Ectodermal cell (in vitro differentiated cells): ENCODE measurements around the gene INF2.

Experiments used
- H3K27ac ChIP-seq: 2 replicates; pipeline ENCODE4 v1.7.0; 2013; ENCODE audit warnings: mild to moderate bottlenecking, low read depth, low read length; ENCODE audit not compliant: insufficient read depth, poor library complexity, severe bottlenecking
- H3K27me3 ChIP-seq: 2 replicates; pipeline ENCODE4 v1.7.0; 2013; ENCODE audit warnings: mild to moderate bottlenecking, low read length; ENCODE audit not compliant: insufficient read depth, control insufficient read depth, poor library complexity, severe bottlenecking
- H3K36me3 ChIP-seq: one replicate; pipeline ENCODE4 v1.7.0; 2013; ENCODE audit warnings: low read length; ENCODE audit not compliant: control insufficient read depth, insufficient read depth
- H3K4me1 ChIP-seq: one replicate; pipeline ENCODE4 v1.7.0; 2013; ENCODE audit warnings: low read length; ENCODE audit not compliant: control insufficient read depth, insufficient read depth
- H3K4me3 ChIP-seq: 2 replicates; pipeline ENCODE4 v1.7.0; 2013; ENCODE audit warnings: low read depth, low read length, control low read depth; ENCODE audit not compliant: insufficient read depth
- H3K9me3 ChIP-seq: 2 replicates; pipeline ENCODE4 v1.7.0; 2013; ENCODE audit warnings: mild to moderate bottlenecking, low read length, moderate library complexity; ENCODE audit not compliant: control insufficient read depth
- WGBS, 2 experiments: methylation state at CpG; one replicate each; pipeline ENCODE4 v1.1.7; 2013; ENCODE audit warnings: missing lambda C conversion rate in 2 of 2; 5-methylcytosine and 5-hydroxymethylcytosine counted together

The INF2 gene

GRCh38 chr14:104729835-104730181 lies 40.4 kb downstream of the INF2 start:
- no peak overlapping the region for H3K27ac ChIP-seq
- no peaks in the 10 kb centered on the region for H3K9me3 ChIP-seq
- H3K4me3 ChIP-seq: no peak overlapping the region
- H3K36me3 ChIP-seq: no peaks in the 10 kb centered on the region
- H3K4me1 ChIP-seq: peaks cover 7% of the 10 kb centered on the region
- WGBS, 2 experiments: 90 to 95% methylated on average over 16 of the region's 16 CpGs
- H3K27me3 ChIP-seq: no peaks in the 10 kb centered on the region

GRCh38 chr14:104730487-104730886 lies 41.1 kb downstream of the INF2 start:
- Histone ChIP-seq H3K27me3 (no peaks in the 10 kb centered on the region), H3K4me3 (no peak overlapping the region), H3K4me1 (peaks cover 2% of the 10 kb centered on the region), H3K36me3 (no peaks in the 10 kb centered on the region), H3K9me3 (no peaks in the 10 kb centered on the region), H3K27ac (no peak overlapping the region)
- 86 to 92% methylated on average over 5 of the region's 5 CpGs for WGBS, 2 experiments

GRCh38 chr14:104731320-104732294 lies 42.2 kb downstream of the INF2 start:
- 86 to 89% methylated on average over 18 of the region's 18 CpGs for WGBS, 2 experiments
- Histone ChIP-seq H3K27ac (no peak overlapping the region), H3K9me3 (no peaks in the 10 kb centered on the region), H3K27me3 (no peaks in the 10 kb centered on the region), H3K4me1 (no peaks in the 10 kb centered on the region), H3K36me3 (no peaks in the 10 kb centered on the region), H3K4me3 (no peak overlapping the region)

- Histone ChIP-seq H3K4me1 (no peaks in the 10 kb centered on the region), H3K36me3 (no peaks in the 10 kb centered on the region), H3K4me3 (no peak overlapping the region), H3K9me3 (no peaks in the 10 kb centered on the region), H3K27ac (no peak overlapping the region), H3K27me3 (no peaks in the 10 kb centered on the region)
- 85 to 89% methylated on average over 14 of the region's 14 CpGs for WGBS, 2 experiments
Observed at GRCh38 chr14:104732355-104732804, 43.0 kb downstream of the INF2 start.

- no peak overlapping the region for H3K4me3 ChIP-seq
- H3K27me3 ChIP-seq: no peaks in the 10 kb centered on the region
- no peaks in the 10 kb centered on the region for H3K4me1 ChIP-seq
- no peaks in the 10 kb centered on the region for H3K9me3 ChIP-seq
- 89 to 90% methylated on average over 23 of the region's 23 CpGs for WGBS, 2 experiments
- no peak overlapping the region for H3K27ac ChIP-seq
- no peaks in the 10 kb centered on the region for H3K36me3 ChIP-seq
Observed at GRCh38 chr14:104732931-104733681, 43.7 kb downstream of the INF2 start.

- Histone ChIP-seq H3K27ac (no peak overlapping the region), H3K36me3 (no peaks in the 10 kb centered on the region), H3K9me3 (no peaks in the 10 kb centered on the region), H3K4me1 (no peaks in the 10 kb centered on the region), H3K4me3 (no peak overlapping the region), H3K27me3 (no peaks in the 10 kb centered on the region)
- 88 to 91% methylated on average over 6 of the region's 6 CpGs for WGBS, 2 experiments
Observed at GRCh38 chr14:104734051-104734587, 44.7 kb downstream of the INF2 start.

GRCh38 chr14:104734601-104734990 lies 45.2 kb downstream of the INF2 start:
- no peaks in the 10 kb centered on the region for H3K36me3 ChIP-seq
- 93% methylated on average over 9 of the region's 9 CpGs for WGBS, 2 experiments
- H3K4me3 ChIP-seq: no peak overlapping the region
- H3K9me3 ChIP-seq: no peaks in the 10 kb centered on the region
- H3K27me3 ChIP-seq: no peaks in the 10 kb centered on the region
- H3K27ac ChIP-seq: no peak overlapping the region
- no peaks in the 10 kb centered on the region for H3K4me1 ChIP-seq

- Histone ChIP-seq H3K4me3 (no peak overlapping the region), H3K9me3 (no peaks in the 10 kb centered on the region), H3K36me3 (no peaks in the 10 kb centered on the region), H3K4me1 (no peaks in the 10 kb centered on the region), H3K27ac (no peak overlapping the region), H3K27me3 (no peaks in the 10 kb centered on the region)
- 88 to 89% methylated on average over 31 of the region's 31 CpGs for WGBS, 2 experiments
Observed at GRCh38 chr14:104734991-104735779, 45.8 kb downstream of the INF2 start.

GRCh38 chr14:104735830-104736642 lies 46.6 kb downstream of the INF2 start:
- H3K9me3 ChIP-seq: no peaks in the 10 kb centered on the region
- 89 to 90% methylated on average over 26 of the region's 26 CpGs for WGBS, 2 experiments
- H3K4me1 ChIP-seq: no peaks in the 10 kb centered on the region
- no peak overlapping the region for H3K4me3 ChIP-seq
- H3K27me3 ChIP-seq: no peaks in the 10 kb centered on the region
- no peaks in the 10 kb centered on the region for H3K36me3 ChIP-seq
- H3K27ac ChIP-seq: no peak overlapping the region
